Ishikawa (cell line): ENCODE results near the gene EPGN.

Experiments used
- CEBPB ChIP-seq: IDR thresholded peaks from 2 replicates; pipeline ENCODE4 v1.6.1; 2012
- CREB1 ChIP-seq: IDR thresholded peaks from 2 replicates; pipeline ENCODE4 v1.6.1; 2012; ENCODE audit warnings: low read depth
- EGR1 ChIP-seq: IDR thresholded peaks from 2 replicates; pipeline ENCODE4 v1.6.1; 2012
- EP300 ChIP-seq: IDR thresholded peaks from 2 replicates; pipeline ENCODE4 v1.6.1; 2012; ENCODE audit warnings: borderline replicate concordance
- FOXM1 ChIP-seq: IDR thresholded peaks from 2 replicates; pipeline ENCODE4 v1.6.1; 2012; ENCODE audit warnings: low read depth, borderline replicate concordance
- MAX ChIP-seq: IDR thresholded peaks from 2 replicates; pipeline ENCODE4 v1.6.1; 2012
- NFIC ChIP-seq: IDR thresholded peaks from 2 replicates; pipeline ENCODE4 v1.6.1; 2012
- RAD21 ChIP-seq: IDR thresholded peaks from 2 replicates; pipeline ENCODE4 v1.6.1; 2012; ENCODE audit warnings: low read depth
- REST ChIP-seq: IDR thresholded peaks from 2 replicates; pipeline ENCODE4 v1.6.1; 2012; ENCODE audit warnings: low read depth, mild to moderate bottlenecking
- TAF1 ChIP-seq: IDR thresholded peaks from 2 replicates; pipeline ENCODE4 v1.6.1; 2012; ENCODE audit warnings: low read depth, mild to moderate bottlenecking
- TCF12 ChIP-seq: IDR thresholded peaks from 2 replicates; pipeline ENCODE4 v1.6.1; 2012; ENCODE audit warnings: low read depth
- TEAD4 ChIP-seq: IDR thresholded peaks from 2 replicates; pipeline ENCODE4 v1.6.1; 2012
- YY1 ChIP-seq: IDR thresholded peaks from 2 replicates; pipeline ENCODE4 v1.6.1; 2012; ENCODE audit warnings: low read depth
- ZBTB7A ChIP-seq: IDR thresholded peaks from 2 replicates; pipeline ENCODE4 v1.6.1; 2012; ENCODE audit warnings: low read depth
- TF ChIP-seq, protein P1 (sequence below): IDR thresholded peaks from 2 replicates; pipeline ENCODE4 v1.6.1; 2012

Gene EPGN

DNA sequence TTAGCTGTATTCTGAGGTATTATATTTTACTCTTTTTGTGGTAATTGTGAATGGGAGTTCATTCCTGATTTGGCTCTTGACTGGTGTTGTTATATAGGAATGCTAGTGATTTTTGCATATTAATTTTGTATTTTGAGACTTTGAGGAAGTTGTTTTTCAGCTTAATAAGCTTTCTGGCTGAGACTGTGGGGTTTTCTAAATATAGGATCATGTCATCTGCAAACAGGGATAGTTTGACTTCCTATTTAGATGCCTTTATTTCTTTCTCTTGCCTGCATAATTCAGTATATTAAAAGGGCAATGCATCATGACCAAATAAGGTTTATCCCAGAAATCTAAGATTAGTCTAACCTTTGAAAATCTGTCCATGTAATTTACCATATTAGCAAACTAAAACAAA, 44.7 kb upstream of the EPGN start:
- no peak for TF ChIP-seq EP300
- TF ChIP-seq YY1, result no peak
- no peak for TF ChIP-seq REST
- TF ChIP-seq EGR1, result no peak
- TF ChIP-seq ZBTB7A, result no peak
- TF ChIP-seq NFIC, result no peak
- no peak for TF ChIP-seq TAF1
- TF ChIP-seq TEAD4, result no peak
- TF ChIP-seq, protein P1, sequence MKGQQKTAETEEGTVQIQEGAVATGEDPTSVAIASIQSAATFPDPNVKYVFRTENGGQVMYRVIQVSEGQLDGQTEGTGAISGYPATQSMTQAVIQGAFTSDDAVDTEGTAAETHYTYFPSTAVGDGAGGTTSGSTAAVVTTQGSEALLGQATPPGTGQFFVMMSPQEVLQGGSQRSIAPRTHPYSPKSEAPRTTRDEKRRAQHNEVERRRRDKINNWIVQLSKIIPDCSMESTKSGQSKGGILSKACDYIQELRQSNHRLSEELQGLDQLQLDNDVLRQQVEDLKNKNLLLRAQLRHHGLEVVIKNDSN, result no peak
- TF ChIP-seq FOXM1, result no peak
- TF ChIP-seq RAD21, result no peak
- no peak for TF ChIP-seq CREB1

GRCh38 chr4:74266081-74266480, 42.2 kb upstream of the EPGN start:
- no peak for TF ChIP-seq TAF1
- TF ChIP-seq FOXM1, result no peak
- no peak for TF ChIP-seq RAD21
- no peak for TF ChIP-seq REST
- no peak for TF ChIP-seq MAX
- TF ChIP-seq CEBPB, result no peak
- no peak for TF ChIP-seq EP300
- no peak for TF ChIP-seq YY1
- TF ChIP-seq TCF12, result no peak
- TF ChIP-seq, protein P1, result no peak
- no peak for TF ChIP-seq TEAD4
- no peak for TF ChIP-seq CREB1
- no peak for TF ChIP-seq EGR1
- TF ChIP-seq ZBTB7A, result no peak
- no peak for TF ChIP-seq NFIC

DNA sequence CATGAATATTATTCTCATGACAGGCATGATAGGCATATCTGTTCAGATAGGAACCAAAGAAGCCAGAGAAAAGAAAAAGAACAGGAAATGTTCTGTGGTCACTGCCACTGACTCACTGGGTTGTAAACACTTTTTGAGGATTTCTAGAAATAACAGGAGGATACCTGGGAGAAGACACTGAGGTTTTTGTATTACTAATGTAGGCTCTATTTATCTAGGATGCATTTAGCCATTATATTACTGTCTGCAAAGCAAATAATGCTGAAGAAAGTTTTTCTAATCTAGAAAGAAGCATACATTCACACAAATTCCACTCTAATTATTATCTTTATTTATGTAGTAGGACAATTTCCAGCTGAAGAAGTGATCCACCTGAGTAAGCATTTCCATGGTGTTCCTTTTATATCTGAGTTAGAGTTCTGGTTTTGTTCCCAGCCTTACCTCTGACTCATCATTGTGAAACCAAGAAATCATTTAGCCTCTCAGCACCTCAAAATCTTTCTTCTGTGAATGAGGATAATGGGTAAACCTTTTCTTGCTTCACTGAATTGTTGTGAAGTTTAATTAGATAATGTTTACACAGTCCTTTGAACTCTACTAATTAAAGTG, 40.2 kb upstream of the EPGN start:
- TF ChIP-seq EGR1 (no peak), REST (no peak), NFIC (no peak), CREB1 (no peak), RAD21 (no peak)

- TF ChIP-seq NFIC, result no peak
- no peak for TF ChIP-seq CREB1
- no peak for TF ChIP-seq ZBTB7A
- TF ChIP-seq MAX, result no peak
- TF ChIP-seq REST, result no peak
- no peak for TF ChIP-seq EP300
- TF ChIP-seq TAF1, result no peak
- TF ChIP-seq YY1, result no peak
- TF ChIP-seq TCF12, result no peak
- TF ChIP-seq TEAD4, result no peak
- TF ChIP-seq, protein P1, result no peak
- no peak for TF ChIP-seq RAD21
Measured at GRCh38 chr4:74268643-74269042, 39.6 kb upstream of the EPGN start.
